ENCODE data around the gene ELMO1.

GRCh38 chr7:37429435-37429791 lies 19.3 kb downstream of the ELMO1 start:
- TF ChIP-seq, protein P1, sequence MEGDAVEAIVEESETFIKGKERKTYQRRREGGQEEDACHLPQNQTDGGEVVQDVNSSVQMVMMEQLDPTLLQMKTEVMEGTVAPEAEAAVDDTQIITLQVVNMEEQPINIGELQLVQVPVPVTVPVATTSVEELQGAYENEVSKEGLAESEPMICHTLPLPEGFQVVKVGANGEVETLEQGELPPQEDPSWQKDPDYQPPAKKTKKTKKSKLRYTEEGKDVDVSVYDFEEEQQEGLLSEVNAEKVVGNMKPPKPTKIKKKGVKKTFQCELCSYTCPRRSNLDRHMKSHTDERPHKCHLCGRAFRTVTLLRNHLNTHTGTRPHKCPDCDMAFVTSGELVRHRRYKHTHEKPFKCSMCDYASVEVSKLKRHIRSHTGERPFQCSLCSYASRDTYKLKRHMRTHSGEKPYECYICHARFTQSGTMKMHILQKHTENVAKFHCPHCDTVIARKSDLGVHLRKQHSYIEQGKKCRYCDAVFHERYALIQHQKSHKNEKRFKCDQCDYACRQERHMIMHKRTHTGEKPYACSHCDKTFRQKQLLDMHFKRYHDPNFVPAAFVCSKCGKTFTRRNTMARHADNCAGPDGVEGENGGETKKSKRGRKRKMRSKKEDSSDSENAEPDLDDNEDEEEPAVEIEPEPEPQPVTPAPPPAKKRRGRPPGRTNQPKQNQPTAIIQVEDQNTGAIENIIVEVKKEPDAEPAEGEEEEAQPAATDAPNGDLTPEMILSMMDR (IDR thresholded peaks at IDR 0.05 in 2 of 3, conservative IDR thresholded peaks at IDR 0.05 in 1 of 3; ENCODE audit: control insufficient read depth in 2 of 3, extremely low read depth in 1 of 3, insufficient read depth in 1 of 3, low read depth in 3 of 3, low read length in 3 of 3), result no peak
- no peak for TF ChIP-seq FOXM1 (IDR thresholded peaks at IDR 0.05; ENCODE audit: low read depth, low read length)
- TF ChIP-seq, protein P2, sequence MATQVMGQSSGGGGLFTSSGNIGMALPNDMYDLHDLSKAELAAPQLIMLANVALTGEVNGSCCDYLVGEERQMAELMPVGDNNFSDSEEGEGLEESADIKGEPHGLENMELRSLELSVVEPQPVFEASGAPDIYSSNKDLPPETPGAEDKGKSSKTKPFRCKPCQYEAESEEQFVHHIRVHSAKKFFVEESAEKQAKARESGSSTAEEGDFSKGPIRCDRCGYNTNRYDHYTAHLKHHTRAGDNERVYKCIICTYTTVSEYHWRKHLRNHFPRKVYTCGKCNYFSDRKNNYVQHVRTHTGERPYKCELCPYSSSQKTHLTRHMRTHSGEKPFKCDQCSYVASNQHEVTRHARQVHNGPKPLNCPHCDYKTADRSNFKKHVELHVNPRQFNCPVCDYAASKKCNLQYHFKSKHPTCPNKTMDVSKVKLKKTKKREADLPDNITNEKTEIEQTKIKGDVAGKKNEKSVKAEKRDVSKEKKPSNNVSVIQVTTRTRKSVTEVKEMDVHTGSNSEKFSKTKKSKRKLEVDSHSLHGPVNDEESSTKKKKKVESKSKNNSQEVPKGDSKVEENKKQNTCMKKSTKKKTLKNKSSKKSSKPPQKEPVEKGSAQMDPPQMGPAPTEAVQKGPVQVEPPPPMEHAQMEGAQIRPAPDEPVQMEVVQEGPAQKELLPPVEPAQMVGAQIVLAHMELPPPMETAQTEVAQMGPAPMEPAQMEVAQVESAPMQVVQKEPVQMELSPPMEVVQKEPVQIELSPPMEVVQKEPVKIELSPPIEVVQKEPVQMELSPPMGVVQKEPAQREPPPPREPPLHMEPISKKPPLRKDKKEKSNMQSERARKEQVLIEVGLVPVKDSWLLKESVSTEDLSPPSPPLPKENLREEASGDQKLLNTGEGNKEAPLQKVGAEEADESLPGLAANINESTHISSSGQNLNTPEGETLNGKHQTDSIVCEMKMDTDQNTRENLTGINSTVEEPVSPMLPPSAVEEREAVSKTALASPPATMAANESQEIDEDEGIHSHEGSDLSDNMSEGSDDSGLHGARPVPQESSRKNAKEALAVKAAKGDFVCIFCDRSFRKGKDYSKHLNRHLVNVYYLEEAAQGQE (IDR thresholded peaks at IDR 0.05; ENCODE audit: low read depth, low read length), result no peak
- TF ChIP-seq, protein P3, sequence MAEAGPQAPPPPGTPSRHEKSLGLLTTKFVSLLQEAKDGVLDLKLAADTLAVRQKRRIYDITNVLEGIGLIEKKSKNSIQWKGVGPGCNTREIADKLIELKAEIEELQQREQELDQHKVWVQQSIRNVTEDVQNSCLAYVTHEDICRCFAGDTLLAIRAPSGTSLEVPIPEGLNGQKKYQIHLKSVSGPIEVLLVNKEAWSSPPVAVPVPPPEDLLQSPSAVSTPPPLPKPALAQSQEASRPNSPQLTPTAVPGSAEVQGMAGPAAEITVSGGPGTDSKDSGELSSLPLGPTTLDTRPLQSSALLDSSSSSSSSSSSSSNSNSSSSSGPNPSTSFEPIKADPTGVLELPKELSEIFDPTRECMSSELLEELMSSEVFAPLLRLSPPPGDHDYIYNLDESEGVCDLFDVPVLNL (IDR thresholded peaks at IDR 0.05; ENCODE audit: low read depth, low read length), result no peak

Data from GM12878 (cell line).